ENCODE data around the gene SNCAIP. TPM values are rescaled to one million over a fixed set of nuclear protein-coding genes. Genes with fewer than 3 reads are reported as not detected.

SNCAIP gene
- polyA plus RNA-seq, 1 experiment, result 1.5 TPM

GRCh38 chr5:122295138-122295537 is 16.9 kb upstream of the SNCAIP start:
- TF ChIP-seq CTCF (IDR thresholded peaks at IDR 0.05; ENCODE audit: insufficient read depth, low read depth, low read length), result peak; percentile 11; the same call in 1 of the 2 replicates
- DNase-seq (ENCODE audit: low read depth), result no peak
- Histone ChIP-seq H3K36me3 (ENCODE audit: control insufficient read depth, insufficient read depth, low read length) (no peaks in the 10 kb centered on the region), H3K27me3 (ENCODE audit: control insufficient read depth, insufficient read depth, low read length) (no peaks in the 10 kb centered on the region), H3K4me3 (ENCODE audit: low read depth, low read length) (no peak overlapping the region)
- ChIA-PET POLR2A (no interaction called here), CTCF (no interaction called here)

- no peaks in the 10 kb centered on the region for H3K36me3 ChIP-seq (ENCODE audit: control insufficient read depth, insufficient read depth, low read length)
- POLR2A ChIA-PET, result no interaction called here
- no peaks in the 10 kb centered on the region for H3K27me3 ChIP-seq (ENCODE audit: control insufficient read depth, insufficient read depth, low read length)
- H3K4me3 ChIP-seq (ENCODE audit: low read depth, low read length), result no peak overlapping the region
- CTCF ChIA-PET, result interaction anchor here (1.3 kb wide), 1 partner anchor 12 kb away, joined by 4 read pairs; no protein-coding TSS in a partner anchor
- no peak for TF ChIP-seq CTCF (IDR thresholded peaks at IDR 0.05; ENCODE audit: insufficient read depth, low read depth, low read length)
- no peak for DNase-seq (ENCODE audit: low read depth)
Observed at GRCh38 chr5:122296871-122297270, 15.2 kb upstream of the SNCAIP start.

- H3K27me3 ChIP-seq (ENCODE audit: control insufficient read depth, insufficient read depth, low read length), result no peaks in the 10 kb centered on the region
- H3K36me3 ChIP-seq (ENCODE audit: control insufficient read depth, insufficient read depth, low read length), result no peaks in the 10 kb centered on the region
- POLR2A ChIA-PET, result no interaction called here
- DNase-seq (ENCODE audit: low read depth), result no peak
- no peak overlapping the region for H3K4me3 ChIP-seq (ENCODE audit: low read depth, low read length)
- CTCF ChIA-PET, result no interaction called here
- no peak for TF ChIP-seq CTCF (IDR thresholded peaks at IDR 0.05; ENCODE audit: insufficient read depth, low read depth, low read length)
Observed at GRCh38 chr5:122297587-122298298, 14.3 kb upstream of the SNCAIP start.

GRCh38 chr5:122300374-122300773 is 11.7 kb upstream of the SNCAIP start:
- Histone ChIP-seq H3K36me3 (ENCODE audit: control insufficient read depth, insufficient read depth, low read length) (no peaks in the 10 kb centered on the region), H3K4me3 (ENCODE audit: low read depth, low read length) (no peak overlapping the region), H3K27me3 (ENCODE audit: control insufficient read depth, insufficient read depth, low read length) (no peaks in the 10 kb centered on the region)
- ChIA-PET CTCF (no interaction called here), POLR2A (no interaction called here)
- DNase-seq (ENCODE audit: low read depth), result no peak
- no peak for TF ChIP-seq CTCF (IDR thresholded peaks at IDR 0.05; ENCODE audit: insufficient read depth, low read depth, low read length)

GRCh38 chr5:122301016-122301415 is 11.0 kb upstream of the SNCAIP start:
- no peak for DNase-seq (ENCODE audit: low read depth)
- POLR2A ChIA-PET, result no interaction called here
- CTCF ChIA-PET, result interaction anchor here (1.1 kb wide), 2 partner anchors 9 to 42 kb away, joined by 4 to 5 read pairs; no protein-coding TSS in a partner anchor

More at GRCh38 chr5:122301016-122301415, 11.0 kb upstream of the SNCAIP start:
- Histone ChIP-seq H3K27me3 (ENCODE audit: control insufficient read depth, insufficient read depth, low read length) (no peaks in the 10 kb centered on the region), H3K4me3 (ENCODE audit: low read depth, low read length) (no peak overlapping the region), H3K36me3 (ENCODE audit: control insufficient read depth, insufficient read depth, low read length) (no peaks in the 10 kb centered on the region)
- no peak for TF ChIP-seq CTCF (IDR thresholded peaks at IDR 0.05; ENCODE audit: insufficient read depth, low read depth, low read length)

Data from BJ (cell line).